Testis (tissue), 3 donors: ENCODE results near the gene BLCAP. TPM values are rescaled to one million over a fixed set of nuclear protein-coding genes. Genes with fewer than 3 reads are reported as not detected.

Experiments
- DNase-seq: peaks from one replicate; pipeline ENCODE4 v3.0.0-alpha.2; 2019
- H3K27ac ChIP-seq, 2 donors: fragments of 200-600 bp; sonication (generic); one replicate each; pipeline ENCODE4 v1.5.1; 2019
- H3K27me3 ChIP-seq: fragments of 200-600 bp; sonication (generic); one replicate; pipeline ENCODE4 v1.5.1; 2019
- H3K36me3 ChIP-seq: fragments of 200-600 bp; sonication (generic); one replicate; pipeline ENCODE4 v1.5.1; 2017; ENCODE audit warnings: low read depth; ENCODE audit errors: missing control alignments
- H3K4me1 ChIP-seq: fragments of 200-600 bp; sonication (generic); one replicate; pipeline ENCODE4 v1.5.1; 2019
- H3K4me3 ChIP-seq, 2 donors: fragments of 200-600 bp; sonication (generic); one replicate each; pipeline ENCODE4 v1.5.1; 2017 to 2019
- H3K9me3 ChIP-seq: fragments of 200-600 bp; sonication (generic); one replicate; pipeline ENCODE4 v1.5.1; 2017
- POLR2A ChIP-seq: fragments of 450-650 bp; IDR thresholded peaks from one replicate; pipeline ENCODE4 v1.6.1; 2017; ENCODE audit warnings: antibody characterized with exemption, mild to moderate bottlenecking, moderate library complexity
- WGBS, 2 donors: methylation state at CpG; one replicate each; pipeline ENCODE4 v1.1.5; 2018; 5-methylcytosine and 5-hydroxymethylcytosine counted together
- intact Hi-C: fragments of 100-400 bp; cut with DNase I; formaldehyde crosslinking; loops from one replicate; pipeline ENCODE4 v1.15.1; 2023; ENCODE audit warnings: low total_unique reads
- polyA plus RNA-seq: library from polyadenylated mRNA; stranded (reverse); fragments of 350-450 nt; fragmentation: Illumina TruSeq; extraction: RNeasy Lipid Tissue Mini Kit (QIAGEN cat#74804); gene quantifications from one replicate; pipeline ENCODE4 v1.2.3, GENCODE V29; 2014; ENCODE audit warnings: low read depth, low replicate concordance; ENCODE audit not compliant: insufficient read depth
- total RNA-seq, 2 donors: library from RNA; depleted of rRNA; stranded (reverse); fragments of >200 nt; gene quantifications; one replicate each; pipeline ENCODE4 v1.2.3, GENCODE V29; 2016
- TF ChIP-seq, protein P1 (sequence below), 3 experiments: fragments of 450-650 bp in 2 of 3; fragments of 200-600 bp in 1 of 3; sonication (generic) in 1 of 3; IDR thresholded peaks; one replicate each; pipeline ENCODE4 v1.5.1; 2016 to 2019; ENCODE audit warnings: antibody characterized with exemption in 3 of 3, mild to moderate bottlenecking in 2 of 3, moderate library complexity in 1 of 3

Gene BLCAP
- total and polyA plus RNA-seq, 3 donors from 2014 or later = 76.9 to 83.6 (median 80.0) TPM

DNA sequence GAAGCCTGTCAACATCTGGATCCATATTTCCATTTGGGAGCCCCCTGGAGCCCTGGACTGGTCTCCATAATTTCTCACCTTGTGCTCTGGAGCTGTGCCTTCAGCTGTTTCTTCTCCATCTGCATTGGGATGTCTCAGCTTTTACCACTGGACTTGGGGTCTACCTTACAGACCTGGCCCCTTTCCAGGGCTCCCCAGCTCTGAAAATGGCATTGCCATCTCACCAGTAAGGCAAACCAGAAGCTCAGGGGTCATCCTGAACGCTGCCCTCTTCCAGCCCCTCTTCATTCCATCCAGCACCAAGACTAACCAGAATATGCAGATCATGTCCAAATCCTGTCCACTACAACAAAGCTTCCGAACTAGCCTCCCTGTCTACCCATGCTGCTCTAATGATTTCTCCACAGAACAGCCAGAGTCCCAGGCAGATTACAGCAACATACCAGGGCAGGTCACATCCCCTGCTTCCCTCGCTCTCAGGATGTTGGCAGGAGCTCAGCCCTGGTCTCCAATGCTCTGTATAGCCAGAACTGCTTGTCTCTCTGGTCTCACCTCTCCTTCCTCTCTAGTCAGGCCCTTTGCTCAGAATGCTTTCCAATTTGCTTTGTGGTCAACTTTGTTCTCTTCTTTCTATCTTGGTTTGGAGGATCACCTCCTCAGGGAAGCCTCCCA is 24.3 kb downstream of the BLCAP start:
- H3K36me3 ChIP-seq = no peaks in the 10 kb centered on the region
- H3K27ac ChIP-seq = no peak overlapping the region
- TF ChIP-seq, protein P1, sequence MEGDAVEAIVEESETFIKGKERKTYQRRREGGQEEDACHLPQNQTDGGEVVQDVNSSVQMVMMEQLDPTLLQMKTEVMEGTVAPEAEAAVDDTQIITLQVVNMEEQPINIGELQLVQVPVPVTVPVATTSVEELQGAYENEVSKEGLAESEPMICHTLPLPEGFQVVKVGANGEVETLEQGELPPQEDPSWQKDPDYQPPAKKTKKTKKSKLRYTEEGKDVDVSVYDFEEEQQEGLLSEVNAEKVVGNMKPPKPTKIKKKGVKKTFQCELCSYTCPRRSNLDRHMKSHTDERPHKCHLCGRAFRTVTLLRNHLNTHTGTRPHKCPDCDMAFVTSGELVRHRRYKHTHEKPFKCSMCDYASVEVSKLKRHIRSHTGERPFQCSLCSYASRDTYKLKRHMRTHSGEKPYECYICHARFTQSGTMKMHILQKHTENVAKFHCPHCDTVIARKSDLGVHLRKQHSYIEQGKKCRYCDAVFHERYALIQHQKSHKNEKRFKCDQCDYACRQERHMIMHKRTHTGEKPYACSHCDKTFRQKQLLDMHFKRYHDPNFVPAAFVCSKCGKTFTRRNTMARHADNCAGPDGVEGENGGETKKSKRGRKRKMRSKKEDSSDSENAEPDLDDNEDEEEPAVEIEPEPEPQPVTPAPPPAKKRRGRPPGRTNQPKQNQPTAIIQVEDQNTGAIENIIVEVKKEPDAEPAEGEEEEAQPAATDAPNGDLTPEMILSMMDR (IDR thresholded peaks at IDR 0.05) = no peak
- no peak for TF ChIP-seq POLR2A
- H3K27me3 ChIP-seq = no peaks in the 10 kb centered on the region
- H3K9me3 ChIP-seq = no peaks in the 10 kb centered on the region
- 63 to 66% methylated on average over 3 of the region's 3 CpGs for WGBS, 2 donors
- H3K4me1 ChIP-seq = no peaks in the 10 kb centered on the region
- no peak overlapping the region for H3K4me3 ChIP-seq
- intact Hi-C loops = no loop called here
- no peak for DNase-seq

DNA sequence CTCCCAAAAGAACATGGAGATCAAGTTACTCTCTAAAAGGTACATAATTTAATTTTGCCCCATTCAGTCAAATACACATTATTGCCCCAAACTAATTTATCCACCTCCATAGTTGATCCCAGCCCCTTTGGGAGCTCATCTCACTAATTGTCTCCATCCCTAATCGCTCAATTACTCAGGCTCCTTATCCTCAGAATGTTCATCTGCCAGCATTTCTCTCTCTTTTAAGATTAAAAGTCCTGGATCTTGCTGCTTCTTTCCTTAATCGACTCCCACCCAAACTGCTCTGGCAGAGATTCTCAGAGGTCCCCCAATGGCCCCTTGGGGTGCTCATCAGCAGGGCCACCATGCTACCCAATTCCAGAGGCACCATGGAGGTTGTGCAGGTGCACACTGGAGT is 25.0 kb downstream of the BLCAP start:
- no peaks in the 10 kb centered on the region for H3K36me3 ChIP-seq
- H3K4me1 ChIP-seq = no peaks in the 10 kb centered on the region
- H3K4me3 ChIP-seq = no peak overlapping the region
- TF ChIP-seq, protein P1 (IDR thresholded peaks at IDR 0.05) = no peak
- no peak for TF ChIP-seq POLR2A
- intact Hi-C loops = no loop called here
- no peaks in the 10 kb centered on the region for H3K9me3 ChIP-seq
- DNase-seq = no peak
- H3K27ac ChIP-seq = no peak overlapping the region
- H3K27me3 ChIP-seq = no peaks in the 10 kb centered on the region
- 61 to 71% methylated on average over 2 of the region's 2 CpGs for WGBS, 2 donors

DNA sequence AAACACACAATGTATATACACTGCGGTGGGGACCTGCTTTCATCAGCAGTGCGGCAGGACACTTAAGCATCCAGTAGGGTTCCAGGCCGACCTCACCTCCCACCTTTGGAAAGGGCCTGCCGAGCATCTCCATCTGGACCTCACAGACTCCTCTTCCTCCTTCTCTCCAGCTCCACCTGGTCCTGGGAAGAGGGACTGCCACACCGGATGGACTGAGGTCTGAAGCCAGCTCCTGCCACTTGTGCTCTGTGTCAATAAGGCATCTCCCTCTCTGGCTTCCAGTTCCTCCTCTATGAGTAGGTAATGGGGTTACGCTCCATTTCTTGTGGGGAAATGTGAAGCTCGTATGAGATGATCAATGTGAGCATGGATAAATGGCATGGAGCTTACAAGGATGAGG is 25.7 kb downstream of the BLCAP start:
- Histone ChIP-seq H3K9me3 (no peaks in the 10 kb centered on the region), H3K27me3 (no peaks in the 10 kb centered on the region), H3K36me3 (no peaks in the 10 kb centered on the region), H3K4me1 (no peaks in the 10 kb centered on the region), H3K4me3 (no peak overlapping the region), H3K27ac (no peak overlapping the region)
- no peak for DNase-seq
- intact Hi-C loops = no loop called here
- WGBS, 2 donors = 85 to 87% methylated on average over 7 of the region's 7 CpGs
- TF ChIP-seq, protein P1 (IDR thresholded peaks at IDR 0.05) = no peak
- no peak for TF ChIP-seq POLR2A

DNA sequence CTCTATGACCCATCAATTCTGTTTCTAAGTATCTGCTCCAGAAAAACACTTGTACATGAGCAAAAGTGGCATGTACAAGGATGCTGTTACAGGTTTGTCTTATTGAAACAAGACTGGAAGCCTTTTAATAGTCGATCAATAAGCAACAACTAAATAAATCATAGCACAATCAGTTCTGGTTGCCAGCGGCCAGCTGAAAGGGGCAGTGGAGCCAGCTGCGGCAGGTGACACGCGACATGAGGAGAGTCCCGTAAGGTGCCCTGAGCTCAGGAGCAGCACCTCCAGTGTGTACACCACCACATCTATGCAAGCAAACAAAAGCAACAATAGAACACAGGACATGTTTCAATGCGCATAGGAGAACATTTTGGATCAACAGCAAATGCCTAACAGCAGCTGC is 27.4 kb downstream of the BLCAP start:
- intact Hi-C loops = no loop called here
- no peak for TF ChIP-seq POLR2A
- no peaks in the 10 kb centered on the region for H3K9me3 ChIP-seq
- no peaks in the 10 kb centered on the region for H3K4me1 ChIP-seq
- WGBS, 2 donors = 94 to 98% methylated on average over 7 of the region's 7 CpGs
- no peak for DNase-seq
- H3K4me3 ChIP-seq = no peak overlapping the region
- no peak overlapping the region for H3K27ac ChIP-seq
- no peaks in the 10 kb centered on the region for H3K27me3 ChIP-seq
- no peaks in the 10 kb centered on the region for H3K36me3 ChIP-seq

DNA sequence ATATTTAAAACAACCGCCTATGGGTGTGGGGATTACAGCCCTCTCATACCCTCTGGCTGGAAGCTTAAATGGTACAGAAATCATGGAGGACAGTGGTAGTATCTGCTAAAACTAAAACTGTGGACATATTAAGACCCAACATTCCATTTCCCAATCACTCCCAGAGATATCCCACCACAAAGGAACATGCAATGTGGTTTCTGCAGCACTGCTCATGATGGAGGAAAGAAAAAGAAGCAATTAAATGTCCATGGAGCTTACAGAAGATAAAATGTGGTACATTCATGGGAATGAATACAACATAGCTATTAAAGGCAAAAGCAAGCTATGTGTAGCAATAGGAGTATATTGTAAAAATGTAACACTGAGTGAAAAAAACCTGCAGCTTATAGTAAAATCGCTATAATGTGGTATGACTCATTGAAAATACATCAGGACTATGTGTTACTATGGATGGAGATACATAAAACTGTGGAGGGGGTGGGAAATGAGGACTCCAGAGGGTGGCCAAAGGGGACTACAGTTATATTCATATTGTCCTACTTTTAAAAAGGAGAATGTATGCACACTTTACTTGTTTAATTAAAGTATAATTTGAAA is 29.5 kb downstream of the BLCAP start:
- WGBS, 2 donors = 77 to 86% methylated on average over 2 of the region's 2 CpGs

More for the DNA sequence above, 29.5 kb downstream of the BLCAP start:
- no peak for TF ChIP-seq POLR2A
- TF ChIP-seq, protein P1 (IDR thresholded peaks at IDR 0.05) = no peak
- H3K36me3 ChIP-seq = no peaks in the 10 kb centered on the region
- no peak for DNase-seq
- no peak overlapping the region for H3K4me3 ChIP-seq
- no peaks in the 10 kb centered on the region for H3K4me1 ChIP-seq
- intact Hi-C loops = no loop called here
- no peak overlapping the region for H3K27ac ChIP-seq
- H3K9me3 ChIP-seq = no peaks in the 10 kb centered on the region
- H3K27me3 ChIP-seq = no peaks in the 10 kb centered on the region
